ENCODE measurements around the gene DDA1. TPM values are rescaled to one million over a fixed set of nuclear protein-coding genes. Genes with fewer than 3 reads are reported as not detected.

DDA1 gene
- total and polyA plus RNA-seq, 9 of the 15 experiments (the other 6 are each of a cell fraction or from before 2014, with no cell fraction given) = 1.4 to 83.8 (median 33.8) TPM

GRCh38 chr19:17303167-17303939 is 6.0 kb upstream of the DDA1 start, which contains the start of gene ABHD8 (continued):
- TF ChIP-seq CUX1 (CRISPR knock-in tag; IDR thresholded peaks at IDR 0.05) (no peak), NFYB (IDR thresholded peaks at IDR 0.05; ENCODE audit: extremely low read depth, insufficient read length) (peak; percentile 71), FIP1L1 (IDR thresholded peaks at IDR 0.05; ENCODE audit: low read depth, low read length, poor library complexity, severe bottlenecking) (peak; percentile 64), PTBP1 (IDR thresholded peaks at IDR 0.05; ENCODE audit: low read depth, low read length) (no peak), KAT8 (IDR thresholded peaks at IDR 0.05; ENCODE audit: low read depth) (no peak), RHOXF2B (CRISPR knock-in tag; conservative IDR thresholded peaks at IDR 0.05) (no peak), CREM (IDR thresholded peaks at IDR 0.05; ENCODE audit: low read depth) (peak; percentile 91), ZNF583 (CRISPR knock-in tag; IDR thresholded peaks at IDR 0.05) (no peak), SIN3A (IDR thresholded peaks at IDR 0.05; ENCODE audit: borderline replicate concordance in 2 of 2, control insufficient read depth in 1 of 2, low read depth in 2 of 2, low read length in 2 of 2) (0 out of 4 replicates have a peak, but pooled peaks of 1 of the 2 experiments have one; percentile 21), ZNF398 (CRISPR knock-in tag; IDR thresholded peaks at IDR 0.05) (no peak), NFIC (IDR thresholded peaks at IDR 0.05) (0 out of 2 replicates have a peak, but pooled peaks have one; percentile 22), SP1 (CRISPR knock-in tag; IDR thresholded peaks at IDR 0.05) (peak; percentile 100), SAFB2 (IDR thresholded peaks at IDR 0.05; ENCODE audit: borderline replicate concordance, low read depth, low read length, severe bottlenecking) (no peak), JUND (IDR thresholded peaks at IDR 0.05; ENCODE audit: borderline replicate concordance, low read depth, low read length) (peak; percentile 33; the same call in 1 of the 2 replicates), JUND (tag; IDR thresholded peaks at IDR 0.05; ENCODE audit: borderline replicate concordance, low read depth, low read length) (no peak), CAMTA2 (CRISPR knock-in tag; conservative IDR thresholded peaks at IDR 0.05) (no peak; the same call in 1 of the 2 replicates), SIN3B (IDR thresholded peaks at IDR 0.05; ENCODE audit: low read depth) (no peak), CTCF (IDR thresholded peaks at IDR 0.05 in 2 of 3, conservative IDR thresholded peaks at IDR 0.05 in 1 of 3; ENCODE audit: insufficient read depth in 2 of 3, low read depth in 1 of 3, low read length in 3 of 3) (peak; percentile 70 to 89 (median 70); a peak in 5 of 6 replicates), ZNF174 (CRISPR knock-in tag; IDR thresholded peaks at IDR 0.05) (no peak)

Measured in K562 (cell line).